HUES48 (cell line): ENCODE results near the gene HNF1B.

Experiments
- H3K27ac ChIP-seq: one replicate; pipeline ENCODE4 v1.7.0; 2013; ENCODE audit warnings: low read depth, low read length, inconsistent platforms
- H3K27me3 ChIP-seq: 2 replicates; pipeline ENCODE4 v1.6.1; 2013; ENCODE audit warnings: mild to moderate bottlenecking, low read length; ENCODE audit not compliant: control insufficient read depth, insufficient read depth
- H3K36me3 ChIP-seq: 2 replicates; pipeline ENCODE4 v1.6.1; 2013; ENCODE audit warnings: low read length; ENCODE audit not compliant: control insufficient read depth, insufficient read depth
- H3K4me1 ChIP-seq: 2 replicates; pipeline ENCODE4 v1.6.1; 2013; ENCODE audit warnings: mild to moderate bottlenecking, low read length; ENCODE audit not compliant: control insufficient read depth, insufficient read depth
- H3K4me3 ChIP-seq: 2 replicates; pipeline ENCODE4 v1.5.1; 2013; ENCODE audit warnings: mild to moderate bottlenecking, low read depth, low read length
- H3K9ac ChIP-seq: 2 replicates; pipeline ENCODE4 v1.6.1; 2013; ENCODE audit warnings: mild to moderate bottlenecking, low read depth, low read length, moderate library complexity
- H3K9me3 ChIP-seq: 2 replicates; pipeline ENCODE4 v1.6.1; 2013; ENCODE audit warnings: low read length; ENCODE audit not compliant: control insufficient read depth, insufficient read depth

Gene HNF1B

DNA sequence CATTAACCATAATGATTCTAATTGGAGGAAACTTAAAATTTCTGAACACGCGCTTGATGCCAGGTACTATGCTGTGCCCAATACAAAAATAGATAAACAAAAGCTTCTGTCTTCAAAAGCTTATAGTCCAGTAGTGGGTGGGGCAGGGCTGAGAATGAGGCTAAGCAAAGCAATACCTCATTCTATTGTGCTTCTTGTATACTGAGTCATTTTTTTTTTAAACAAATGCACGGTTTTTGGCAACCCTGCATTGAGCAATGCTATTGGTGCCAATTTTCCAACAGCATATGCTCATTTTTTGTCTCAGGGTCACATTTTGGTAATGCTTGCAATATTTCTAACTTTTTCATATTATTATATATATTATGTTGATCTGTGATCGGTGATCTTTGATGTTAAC is 34.7 kb upstream of the HNF1B start:
- no peak overlapping the region for H3K4me3 ChIP-seq
- H3K9ac ChIP-seq: no peak overlapping the region
- H3K27ac ChIP-seq: no peak overlapping the region
- no peaks in the 10 kb centered on the region for H3K36me3 ChIP-seq
- no peaks in the 10 kb centered on the region for H3K4me1 ChIP-seq
- no peaks in the 10 kb centered on the region for H3K9me3 ChIP-seq
- H3K27me3 ChIP-seq: no peaks in the 10 kb centered on the region

DNA sequence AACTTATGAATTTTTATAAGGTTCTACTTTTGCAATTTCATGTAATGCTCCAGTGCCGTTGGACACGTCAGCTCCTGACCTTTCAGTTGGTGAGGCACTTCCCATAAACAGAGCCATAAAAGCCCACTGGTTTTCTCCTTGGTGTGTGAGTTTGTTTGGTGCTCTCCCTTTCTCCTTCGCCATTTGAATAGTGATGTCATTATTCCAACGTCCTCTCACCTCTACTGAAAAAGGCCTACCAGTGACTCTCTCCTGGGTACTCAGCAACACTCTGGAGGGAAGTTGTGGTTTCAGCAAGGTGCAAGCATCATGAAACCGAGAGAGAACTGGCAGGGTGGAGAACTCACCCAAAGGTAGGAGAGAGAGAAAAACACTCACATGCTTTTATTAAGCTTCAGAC is 29.6 kb upstream of the HNF1B start:
- H3K4me1 ChIP-seq: no peaks in the 10 kb centered on the region
- H3K9ac ChIP-seq: no peak overlapping the region
- no peaks in the 10 kb centered on the region for H3K36me3 ChIP-seq
- H3K27ac ChIP-seq: no peak overlapping the region
- H3K9me3 ChIP-seq: no peaks in the 10 kb centered on the region
- no peak overlapping the region for H3K4me3 ChIP-seq
- H3K27me3 ChIP-seq: no peaks in the 10 kb centered on the region

DNA sequence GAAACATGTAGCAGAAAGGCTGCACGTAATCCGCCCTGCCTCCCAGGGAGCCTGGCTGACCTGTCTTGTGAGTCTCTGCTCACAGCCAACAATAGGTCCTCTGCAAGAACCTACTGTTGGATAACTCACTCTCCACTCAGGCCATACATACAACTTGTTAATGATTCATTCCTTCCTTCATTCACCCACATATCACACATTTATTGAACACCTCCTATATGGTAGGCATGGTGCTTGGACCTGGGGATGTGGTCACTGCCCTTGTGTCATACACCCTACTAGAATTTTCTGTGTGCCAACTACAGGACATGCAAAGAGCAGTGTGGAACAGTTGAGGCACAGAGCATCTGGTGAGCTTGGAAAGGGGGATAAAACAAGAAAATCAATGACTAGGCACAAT is 28.1 kb upstream of the HNF1B start:
- no peak overlapping the region for H3K4me3 ChIP-seq
- H3K9ac ChIP-seq: no peak overlapping the region
- no peaks in the 10 kb centered on the region for H3K27me3 ChIP-seq
- H3K27ac ChIP-seq: no peak overlapping the region
- 0 out of 2 replicates have a peak, but pooled peaks cover 7% of the 10 kb centered on the region for H3K9me3 ChIP-seq
- no peaks in the 10 kb centered on the region for H3K4me1 ChIP-seq
- H3K36me3 ChIP-seq: no peaks in the 10 kb centered on the region

DNA sequence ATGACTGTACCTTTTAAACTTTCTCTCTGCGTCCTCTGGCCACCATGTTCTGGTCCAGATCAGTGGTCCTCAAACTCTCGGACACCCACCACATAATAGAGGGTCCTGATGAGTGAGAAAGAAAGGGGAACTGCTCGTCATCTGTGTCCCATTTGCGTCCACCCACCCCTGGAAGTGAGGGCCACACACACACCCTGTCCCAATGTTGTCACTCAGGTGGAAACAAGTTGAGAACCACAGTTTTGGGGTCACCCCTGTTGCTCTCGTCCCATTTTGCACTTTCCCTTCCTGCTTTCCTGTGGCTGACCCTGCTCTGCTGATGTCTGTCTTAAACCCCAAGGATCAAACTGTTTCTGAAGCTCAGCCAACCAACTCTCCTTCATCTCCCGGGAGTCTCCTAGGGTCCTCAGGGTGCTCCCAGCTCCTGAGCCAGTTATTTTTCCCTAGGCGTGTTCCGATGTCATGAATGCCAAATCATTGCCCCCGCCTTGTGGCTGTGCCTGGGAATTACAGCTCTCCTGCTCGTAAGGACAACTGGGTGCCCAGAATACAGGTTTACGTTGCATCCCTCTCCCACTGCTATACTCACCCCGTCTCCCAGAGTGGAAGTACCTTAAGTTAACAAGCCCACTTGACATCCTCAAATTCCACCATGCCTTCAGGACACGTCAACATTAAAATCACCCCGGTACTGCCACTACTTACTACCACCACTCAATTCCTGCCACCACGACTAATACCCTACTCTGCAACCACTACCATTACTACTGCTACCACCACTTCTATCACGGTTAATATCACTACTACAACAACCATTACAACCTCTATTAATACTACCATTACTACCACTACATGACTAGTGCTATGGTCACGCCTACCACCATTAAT is 26.0 kb upstream of the HNF1B start:
- H3K4me3 ChIP-seq: no peak overlapping the region

DNA sequence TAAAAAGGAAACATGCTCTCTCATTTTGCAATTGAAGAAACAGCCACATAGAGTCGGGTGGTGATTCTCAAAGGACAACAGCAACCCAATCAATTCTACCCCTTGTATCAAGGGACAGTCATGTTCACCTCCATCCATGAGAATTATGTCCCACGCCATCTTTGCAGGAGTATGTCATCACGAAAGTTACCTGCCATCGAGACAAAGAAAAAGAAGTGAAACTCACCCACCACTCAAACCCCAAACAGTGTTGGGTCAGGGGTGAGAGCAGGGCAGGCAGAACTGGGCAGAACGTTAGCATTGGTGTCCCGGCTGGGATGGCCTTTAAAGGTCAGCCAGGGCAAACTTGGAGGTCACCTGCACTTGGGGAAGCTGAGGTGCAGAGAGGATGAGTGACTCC is 24.2 kb upstream of the HNF1B start:
- H3K27ac ChIP-seq: no peak overlapping the region
- no peak overlapping the region for H3K9ac ChIP-seq
- H3K36me3 ChIP-seq: no peaks in the 10 kb centered on the region

More for the DNA sequence above, 26.0 kb upstream of the HNF1B start:
- Histone ChIP-seq H3K9me3 (0 out of 2 replicates have a peak, but pooled peaks cover 7% of the 10 kb centered on the region), H3K27me3 (no peaks in the 10 kb centered on the region), H3K36me3 (no peaks in the 10 kb centered on the region), H3K9ac (no peak overlapping the region), H3K4me1 (no peaks in the 10 kb centered on the region), H3K27ac (no peak overlapping the region)

DNA sequence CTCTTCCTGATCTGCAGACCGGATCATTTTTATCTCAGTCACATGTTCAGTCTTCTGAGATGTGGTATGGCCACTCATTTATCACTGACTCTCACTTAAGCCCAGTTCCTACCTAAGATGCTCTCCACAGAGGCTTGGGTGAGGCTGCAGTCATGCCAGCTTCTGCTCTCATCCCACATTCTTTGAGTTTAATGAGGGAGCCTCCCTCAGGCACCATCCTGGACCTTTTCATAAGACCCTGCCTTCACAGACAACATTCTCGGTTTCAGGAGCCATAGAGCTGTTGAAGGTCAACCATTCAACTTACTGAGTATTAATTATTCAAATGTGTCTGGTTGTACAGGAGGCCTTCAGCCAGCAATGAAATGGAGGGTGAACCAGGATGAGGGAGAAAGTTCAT is 23.6 kb upstream of the HNF1B start:
- no peak overlapping the region for H3K9ac ChIP-seq
- H3K36me3 ChIP-seq: no peaks in the 10 kb centered on the region
- no peak overlapping the region for H3K4me3 ChIP-seq
- 0 out of 2 replicates have a peak, but pooled peaks cover 7% of the 10 kb centered on the region for H3K9me3 ChIP-seq
- no peaks in the 10 kb centered on the region for H3K4me1 ChIP-seq
- no peaks in the 10 kb centered on the region for H3K27me3 ChIP-seq
- no peak overlapping the region for H3K27ac ChIP-seq

More for the DNA sequence above, 24.2 kb upstream of the HNF1B start:
- no peaks in the 10 kb centered on the region for H3K27me3 ChIP-seq
- H3K4me1 ChIP-seq: no peaks in the 10 kb centered on the region
- H3K4me3 ChIP-seq: no peak overlapping the region
- H3K9me3 ChIP-seq: 0 out of 2 replicates have a peak, but pooled peaks cover 7% of the 10 kb centered on the region

DNA sequence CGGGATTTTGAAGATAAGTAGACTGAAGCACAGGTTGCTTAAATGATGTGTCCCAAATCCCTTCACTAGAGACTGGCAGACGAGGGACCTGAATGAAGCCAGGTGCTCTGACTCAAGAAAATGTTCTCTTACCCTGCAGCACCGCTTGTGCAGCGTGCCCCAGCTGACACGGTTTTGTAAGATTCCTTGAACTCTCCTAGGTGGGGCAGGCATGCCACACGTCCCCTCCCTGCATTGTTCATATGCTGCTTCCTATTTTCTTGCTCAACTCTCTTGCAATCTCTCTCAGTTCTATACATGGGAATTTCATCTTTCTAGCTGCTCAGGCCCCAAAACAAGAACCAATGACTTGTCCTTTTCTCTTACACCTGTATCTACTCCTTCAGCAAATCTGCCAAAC is 22.1 kb upstream of the HNF1B start:
- H3K36me3 ChIP-seq: no peaks in the 10 kb centered on the region
- H3K9ac ChIP-seq: no peak overlapping the region
- no peaks in the 10 kb centered on the region for H3K27me3 ChIP-seq
- no peak overlapping the region for H3K4me3 ChIP-seq
- 0 out of 2 replicates have a peak, but pooled peaks cover 7% of the 10 kb centered on the region for H3K9me3 ChIP-seq
- H3K4me1 ChIP-seq: no peaks in the 10 kb centered on the region
- H3K27ac ChIP-seq: no peak overlapping the region

DNA sequence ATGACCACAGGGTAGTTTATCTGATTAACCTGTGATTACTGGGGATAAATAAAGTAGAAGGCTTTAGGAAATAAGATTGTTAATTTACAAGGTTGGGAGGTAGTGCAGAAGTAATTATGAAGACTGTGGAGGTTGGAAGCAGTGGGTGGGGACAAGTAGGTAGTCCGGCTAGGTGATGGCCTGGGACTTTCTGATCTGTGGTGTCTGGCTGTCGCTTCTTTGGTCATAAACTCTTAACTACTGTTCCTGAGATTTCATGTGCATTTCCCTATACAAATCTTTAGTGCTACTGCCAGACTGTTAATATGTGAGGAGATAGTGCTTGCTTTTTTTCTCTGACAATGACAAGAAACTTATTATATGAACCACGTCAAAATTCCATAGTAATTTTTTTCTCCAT is 19.5 kb upstream of the HNF1B start:
- Histone ChIP-seq H3K9ac (no peak overlapping the region), H3K27me3 (no peaks in the 10 kb centered on the region), H3K4me3 (no peak overlapping the region), H3K4me1 (no peaks in the 10 kb centered on the region), H3K27ac (no peak overlapping the region), H3K9me3 (0 out of 2 replicates have a peak, but pooled peaks cover 7% of the 10 kb centered on the region), H3K36me3 (no peaks in the 10 kb centered on the region)

DNA sequence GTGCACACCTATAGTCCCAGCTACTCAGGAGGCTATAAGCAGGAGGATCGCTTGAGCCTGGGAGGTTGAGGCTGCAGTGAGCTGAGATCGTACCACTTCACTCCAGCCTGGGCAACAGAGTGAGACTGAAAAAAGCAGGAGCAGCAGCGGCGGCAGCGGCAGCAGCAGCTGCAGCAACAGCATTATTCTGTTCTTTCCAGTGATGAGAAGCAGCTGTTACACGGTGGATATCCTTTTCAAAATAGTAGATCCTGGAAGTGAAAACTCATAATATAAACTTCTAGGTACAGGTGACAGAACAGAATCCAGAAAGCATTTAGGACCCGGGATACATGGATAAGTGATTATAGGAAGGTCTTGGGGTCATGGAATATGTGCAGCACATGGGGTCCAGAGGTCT is 17.8 kb upstream of the HNF1B start:
- Histone ChIP-seq H3K27ac (no peak overlapping the region), H3K4me3 (no peak overlapping the region), H3K9ac (no peak overlapping the region), H3K4me1 (no peaks in the 10 kb centered on the region), H3K27me3 (no peaks in the 10 kb centered on the region), H3K9me3 (no peaks in the 10 kb centered on the region), H3K36me3 (no peaks in the 10 kb centered on the region)

DNA sequence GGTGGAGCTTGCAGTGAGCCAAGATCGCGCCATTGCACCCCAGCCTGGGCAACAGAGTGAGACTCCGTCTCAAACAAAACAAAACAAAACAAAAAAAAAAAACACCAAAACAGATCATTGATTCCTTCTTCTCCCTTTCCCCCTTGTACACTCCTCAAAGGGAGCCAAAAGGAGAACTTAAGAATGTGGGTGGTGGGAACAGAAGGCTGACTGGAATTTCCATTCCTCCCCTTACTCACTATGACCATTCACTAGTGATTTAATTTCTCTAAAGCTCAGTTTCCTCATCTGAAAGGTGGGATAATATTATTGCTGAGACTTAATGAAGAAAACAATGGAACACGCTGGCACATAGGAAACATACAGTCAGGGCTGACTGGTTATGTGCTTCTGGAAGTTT is 17.1 kb upstream of the HNF1B start:
- Histone ChIP-seq H3K9ac (no peak overlapping the region), H3K27ac (no peak overlapping the region), H3K4me3 (no peak overlapping the region), H3K4me1 (no peaks in the 10 kb centered on the region), H3K9me3 (no peaks in the 10 kb centered on the region), H3K27me3 (no peaks in the 10 kb centered on the region), H3K36me3 (no peaks in the 10 kb centered on the region)

DNA sequence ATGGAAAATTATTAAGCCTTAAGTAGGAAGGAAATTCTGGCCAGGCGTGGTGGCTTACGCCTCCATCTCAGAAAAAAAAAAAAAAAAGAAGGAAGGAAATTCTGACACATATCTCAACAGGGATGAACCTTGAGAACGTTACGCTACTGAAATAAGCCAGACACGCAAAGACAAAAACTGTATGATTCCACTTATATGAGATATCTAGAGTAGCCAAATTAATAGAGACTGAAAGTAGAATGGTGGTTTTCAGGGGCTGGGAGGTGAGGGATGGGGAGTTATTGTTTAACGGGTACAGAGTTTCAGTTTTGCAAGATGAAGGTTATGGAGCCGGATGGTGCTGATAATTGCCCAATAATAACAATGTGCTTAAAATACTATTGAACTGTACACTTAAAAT is 16.2 kb upstream of the HNF1B start:
- Histone ChIP-seq H3K4me3 (no peak overlapping the region), H3K36me3 (no peaks in the 10 kb centered on the region), H3K9me3 (no peaks in the 10 kb centered on the region), H3K27me3 (no peaks in the 10 kb centered on the region), H3K4me1 (no peaks in the 10 kb centered on the region), H3K27ac (no peak overlapping the region), H3K9ac (no peak overlapping the region)
